PC-3 (cell line): ENCODE data around the gene ZNF470. TPM values are rescaled to one million over a fixed set of nuclear protein-coding genes. Genes with fewer than 3 reads are reported as not detected.

ENCODE experiments used
- ATAC-seq: fragments of 200-7000 bp; cut with Tn5 transposase; 2 replicates; pipeline ENCODE4 v1.9.1; 2020; ENCODE audit warnings: mild to moderate bottlenecking, moderate library complexity
- BruUV-seq: library from RNA; stranded (reverse); fragments of 400-500 nt; replicated peaks from 2 replicates; lab custom pipeline; 2021; lab: Mats Ljungman, UMichigan
- CTCF ChIA-PET: fragments of 300-600 bp; sonication (Branson Sonifier 250); formaldehyde crosslinking; loops from one replicate; lab custom pipeline; 2022; ENCODE audit warnings: antibody characterized with exemption; lab: Charles Lee
- POLR2A ChIA-PET: fragments of 300-600 bp; sonication (Branson Sonifier 250); formaldehyde crosslinking; loops from one replicate; lab custom pipeline; 2022; ENCODE audit warnings: antibody characterized with exemption; ENCODE audit not compliant: unreplicated experiment; lab: Charles Lee
- DNase-seq: peaks from one replicate; pipeline ENCODE4 v3.0.0-alpha.2; 2015
- H2AFZ ChIP-seq: fragments of 300-600 bp; sonication (generic); 2 replicates; pipeline ENCODE4 v1.6.0; 2016; ENCODE audit warnings: antibody characterized with exemption, low read length
- H3F3A ChIP-seq: fragments of 300-600 bp; sonication (generic); one replicate; pipeline ENCODE4 v1.6.0; 2017; ENCODE audit warnings: antibody characterized with exemption, low read length, control low read depth, mild to moderate bottlenecking; ENCODE audit not compliant: unreplicated experiment
- H3K27ac ChIP-seq: fragments of 300-600 bp; sonication (generic); 2 replicates; pipeline ENCODE4 v1.5.1; 2016; ENCODE audit warnings: mild to moderate bottlenecking, low read length
- H3K27me3 ChIP-seq: fragments of 300-600 bp; sonication (generic); 2 replicates; pipeline ENCODE4 v1.6.1; 2016; ENCODE audit warnings: low read length, mixed read lengths
- H3K36me3 ChIP-seq: fragments of 300-600 bp; sonication (generic); 2 replicates; pipeline ENCODE4 v1.6.1; 2016; ENCODE audit warnings: low read depth, mixed run types, low read length, mixed read lengths
- H3K4me1 ChIP-seq: fragments of 300-600 bp; sonication (generic); 2 replicates; pipeline ENCODE4 v1.5.1; 2016; ENCODE audit warnings: low read length; ENCODE audit not compliant: insufficient read depth
- H3K4me2 ChIP-seq: fragments of 300-600 bp; sonication (generic); 2 replicates; pipeline ENCODE4 v1.6.0; 2016; ENCODE audit warnings: low read length
- H3K4me3 ChIP-seq: fragments of 300-600 bp; sonication (generic); 2 replicates; pipeline ENCODE4 v1.5.1; 2016; ENCODE audit warnings: mild to moderate bottlenecking, low read length, mixed read lengths
- H3K79me2 ChIP-seq: fragments of 300-600 bp; sonication (generic); 2 replicates; pipeline ENCODE4 v1.6.1; 2017; ENCODE audit warnings: low read length, mixed read lengths
- H3K9ac ChIP-seq: fragments of 300-600 bp; sonication (generic); 2 replicates; pipeline ENCODE4 v1.6.0; 2016; ENCODE audit warnings: mild to moderate bottlenecking, low read length
- H3K9me2 ChIP-seq: fragments of 300-600 bp; sonication (generic); replicated peaks from 2 replicates; pipeline ENCODE4 v1.6.1; 2016; ENCODE audit warnings: mixed run types, low read length, mixed read lengths
- H3K9me3 ChIP-seq: fragments of 300-600 bp; sonication (generic); 2 replicates; pipeline ENCODE4 v1.6.1; 2016; ENCODE audit warnings: low read length, mixed read lengths
- H4K20me1 ChIP-seq: fragments of 300-600 bp; sonication (generic); 2 replicates; pipeline ENCODE4 v1.6.1; 2016; ENCODE audit warnings: low read length, mixed read lengths
- EZH2 ChIP-seq: fragments of 300-600 bp; sonication (generic); IDR thresholded peaks from one replicate; pipeline ENCODE4 v1.6.1; 2017; ENCODE audit warnings: antibody characterized with exemption, mild to moderate bottlenecking, low read length; ENCODE audit not compliant: unreplicated experiment
- EZH2phosphoT487 ChIP-seq: fragments of 300-600 bp; sonication (generic); IDR thresholded peaks from 2 replicates; pipeline ENCODE4 v1.6.1; 2018; ENCODE audit warnings: mild to moderate bottlenecking, antibody characterized with exemption, low read length, borderline replicate concordance
- intact Hi-C: fragments of 100-400 bp; cut with micrococcal nuclease; formaldehyde crosslinking; loops from 2 replicates; pipeline ENCODE4 v1.9.0; 2023
- total RNA-seq: library from RNA; depleted of rRNA; stranded (reverse); fragments of >200 nt; gene quantifications from 2 replicates; pipeline ENCODE4 v1.2.3, GENCODE V29; 2014
- TF ChIP-seq, protein P1 (sequence below): fragments of 300-600 bp; sonication (generic); conservative IDR thresholded peaks from 2 replicates; pipeline ENCODE4 v1.5.1; 2017; ENCODE audit warnings: antibody characterized with exemption, low read depth, mild to moderate bottlenecking, low read length

The ZNF470 gene
- total RNA-seq, 1 experiment from 2014 or later: 0.26 TPM

DNA sequence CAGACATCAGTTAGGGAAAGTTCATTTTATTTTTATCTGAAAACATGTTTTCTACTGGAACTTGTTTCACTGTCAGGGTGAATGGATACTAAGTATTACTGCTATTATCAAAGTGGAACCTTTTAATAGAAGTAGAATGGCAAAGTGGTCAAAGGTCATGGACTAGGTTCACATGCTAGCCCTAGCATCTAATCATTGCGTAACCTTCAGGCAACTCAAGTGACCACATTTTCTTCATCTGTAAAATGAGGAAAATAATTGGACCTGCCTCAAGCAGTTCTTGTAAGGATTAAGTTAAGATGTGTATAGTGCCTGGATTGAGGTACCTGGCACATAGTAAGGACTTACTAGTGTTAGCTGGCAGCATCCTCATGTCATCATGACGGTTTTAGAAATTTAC lies 23.5 kb upstream of the ZNF470 start:
- no peaks in the 10 kb centered on the region for H3K79me2 ChIP-seq
- BruUV-seq: no TSS peak
- CTCF ChIA-PET: no interaction called here

DNA sequence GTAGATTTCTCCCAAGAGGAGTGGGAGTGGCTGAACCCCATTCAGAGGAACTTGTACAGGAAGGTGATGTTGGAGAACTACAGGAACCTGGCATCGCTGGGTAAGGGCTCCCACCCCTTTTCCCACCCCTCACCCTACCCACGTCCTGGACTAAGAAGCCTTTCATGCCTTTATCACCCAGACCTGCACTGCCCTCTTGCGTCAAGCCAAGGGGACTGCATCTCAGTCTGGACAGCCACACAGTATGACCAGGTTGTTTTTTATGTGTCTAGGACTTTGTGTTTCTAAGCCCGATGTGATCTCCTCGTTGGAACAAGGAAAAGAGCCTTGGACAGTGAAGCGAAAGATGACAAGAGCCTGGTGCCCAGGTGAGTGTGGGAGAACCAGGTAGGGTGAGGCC lies 19.7 kb upstream of the ZNF470 start:
- H3K27me3 ChIP-seq: no peaks in the 10 kb centered on the region
- ATAC-seq: no peak
- H3F3A ChIP-seq: no peaks in the 10 kb centered on the region
- no peak for DNase-seq
- no peak overlapping the region for H3K9ac ChIP-seq
- peaks cover 80% of the 10 kb centered on the region for H3K9me3 ChIP-seq
- H3K4me2 ChIP-seq: no peak overlapping the region
- ChIA-PET CTCF (no interaction called here), POLR2A (no interaction called here)
- no peak overlapping the region for H2AFZ ChIP-seq
- no peaks in the 10 kb centered on the region for H3K79me2 ChIP-seq
- no peak for TF ChIP-seq EZH2
- TF ChIP-seq, protein P1, sequence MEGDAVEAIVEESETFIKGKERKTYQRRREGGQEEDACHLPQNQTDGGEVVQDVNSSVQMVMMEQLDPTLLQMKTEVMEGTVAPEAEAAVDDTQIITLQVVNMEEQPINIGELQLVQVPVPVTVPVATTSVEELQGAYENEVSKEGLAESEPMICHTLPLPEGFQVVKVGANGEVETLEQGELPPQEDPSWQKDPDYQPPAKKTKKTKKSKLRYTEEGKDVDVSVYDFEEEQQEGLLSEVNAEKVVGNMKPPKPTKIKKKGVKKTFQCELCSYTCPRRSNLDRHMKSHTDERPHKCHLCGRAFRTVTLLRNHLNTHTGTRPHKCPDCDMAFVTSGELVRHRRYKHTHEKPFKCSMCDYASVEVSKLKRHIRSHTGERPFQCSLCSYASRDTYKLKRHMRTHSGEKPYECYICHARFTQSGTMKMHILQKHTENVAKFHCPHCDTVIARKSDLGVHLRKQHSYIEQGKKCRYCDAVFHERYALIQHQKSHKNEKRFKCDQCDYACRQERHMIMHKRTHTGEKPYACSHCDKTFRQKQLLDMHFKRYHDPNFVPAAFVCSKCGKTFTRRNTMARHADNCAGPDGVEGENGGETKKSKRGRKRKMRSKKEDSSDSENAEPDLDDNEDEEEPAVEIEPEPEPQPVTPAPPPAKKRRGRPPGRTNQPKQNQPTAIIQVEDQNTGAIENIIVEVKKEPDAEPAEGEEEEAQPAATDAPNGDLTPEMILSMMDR: no peak
- TF ChIP-seq EZH2phosphoT487: no peak
- peaks cover 4% of the 10 kb centered on the region; the same call in 1 of the 2 replicates for H3K36me3 ChIP-seq
- H3K9me2 ChIP-seq: no peaks in the 10 kb centered on the region
- H3K4me1 ChIP-seq: no peaks in the 10 kb centered on the region
- no peaks in the 10 kb centered on the region for H4K20me1 ChIP-seq
- no TSS peak for BruUV-seq
- H3K27ac ChIP-seq: no peak overlapping the region
- no peak overlapping the region for H3K4me3 ChIP-seq
- intact Hi-C loops: no loop called here

More for the DNA sequence above, 23.5 kb upstream of the ZNF470 start:
- H3K27me3 ChIP-seq: no peaks in the 10 kb centered on the region
- H3K36me3 ChIP-seq: 0 out of 2 replicates have a peak, but pooled peaks cover 4% of the 10 kb centered on the region
- ATAC-seq (no peak), DNase-seq (no peak)
- H3K4me2 ChIP-seq: no peak overlapping the region
- no peak overlapping the region for H3K27ac ChIP-seq
- H4K20me1 ChIP-seq: no peaks in the 10 kb centered on the region
- H3K4me1 ChIP-seq: no peaks in the 10 kb centered on the region
- no peaks in the 10 kb centered on the region for H3F3A ChIP-seq
- no peak for TF ChIP-seq EZH2
- TF ChIP-seq, protein P1: no peak
- TF ChIP-seq EZH2phosphoT487: no peak
- H3K9me3 ChIP-seq: peaks cover 67% of the 10 kb centered on the region
- H3K9ac ChIP-seq: no peak overlapping the region
- intact Hi-C loops: no loop called here
- H2AFZ ChIP-seq: no peak overlapping the region
- POLR2A ChIA-PET: no interaction called here
- H3K4me3 ChIP-seq: no peak overlapping the region
- H3K9me2 ChIP-seq: no peaks in the 10 kb centered on the region

DNA sequence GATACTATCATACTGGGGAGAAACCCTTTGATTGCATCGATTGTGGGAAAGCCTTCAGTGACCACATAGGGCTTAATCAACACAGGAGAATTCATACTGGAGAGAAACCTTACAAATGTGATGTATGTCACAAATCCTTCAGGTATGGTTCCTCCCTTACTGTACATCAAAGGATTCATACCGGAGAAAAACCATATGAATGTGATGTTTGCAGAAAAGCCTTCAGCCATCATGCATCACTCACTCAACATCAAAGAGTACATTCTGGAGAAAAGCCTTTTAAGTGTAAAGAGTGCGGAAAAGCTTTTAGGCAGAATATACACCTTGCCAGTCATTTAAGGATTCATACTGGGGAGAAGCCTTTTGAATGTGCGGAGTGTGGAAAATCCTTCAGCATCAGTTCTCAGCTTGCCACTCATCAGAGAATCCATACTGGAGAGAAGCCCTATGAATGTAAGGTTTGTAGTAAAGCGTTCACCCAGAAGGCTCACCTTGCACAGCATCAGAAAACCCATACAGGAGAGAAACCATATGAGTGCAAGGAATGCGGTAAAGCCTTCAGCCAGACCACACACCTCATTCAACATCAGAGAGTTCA lies 12.9 kb upstream of the ZNF470 start:
- H3K36me3 ChIP-seq: peaks cover 3% of the 10 kb centered on the region; the same call in 1 of the 2 replicates
- intact Hi-C loops: no loop called here
- no peak overlapping the region for H2AFZ ChIP-seq
- H3K4me3 ChIP-seq: no peak overlapping the region
- H3K9me3 ChIP-seq: peaks cover 84% of the 10 kb centered on the region
- no peaks in the 10 kb centered on the region for H3F3A ChIP-seq
- DNase-seq (no peak), ATAC-seq (no peak)
- no peaks in the 10 kb centered on the region for H3K27me3 ChIP-seq
- H3K27ac ChIP-seq: no peak overlapping the region
- no peaks in the 10 kb centered on the region for H4K20me1 ChIP-seq
- H3K4me1 ChIP-seq: no peaks in the 10 kb centered on the region
- no TSS peak for BruUV-seq
- H3K4me2 ChIP-seq: no peak overlapping the region
- H3K9me2 ChIP-seq: no peaks in the 10 kb centered on the region
- ChIA-PET POLR2A (interaction anchor here (0.6 kb wide), 1 partner anchor 31 kb away, joined by 6 read pairs; no protein-coding TSS in a partner anchor), CTCF (no interaction called here)
- no peak for TF ChIP-seq EZH2
- TF ChIP-seq, protein P1: no peak
- TF ChIP-seq EZH2phosphoT487: no peak
- H3K79me2 ChIP-seq: no peaks in the 10 kb centered on the region
- no peak overlapping the region for H3K9ac ChIP-seq
